NCI-H510A (cell line): Measurements from ENCODE around the gene CLASP1.
A peak's percentile ranks its signal among the peaks of the same experiment; 100 is the strongest.
"Not testable (repeated sequence)": the region's sequence is repeated elsewhere in the genome, so short reads cannot be mapped to it uniquely, and the experiment has no call there.

Experiments used
- DNase-seq: peaks from one replicate; lab custom pipeline; 2025; lab: John Stamatoyannopoulos, UW

Gene CLASP1

GRCh38 chr2:121662656-121663055 lies 13.4 kb upstream of the CLASP1 start:
- no peak for DNase-seq

GRCh38 chr2:121659933-121660332 lies 10.7 kb upstream of the CLASP1 start:
- no peak for DNase-seq

GRCh38 chr2:121658393-121658792 lies 9.1 kb upstream of the CLASP1 start:
- not testable (repeated sequence) for DNase-seq

DNA sequence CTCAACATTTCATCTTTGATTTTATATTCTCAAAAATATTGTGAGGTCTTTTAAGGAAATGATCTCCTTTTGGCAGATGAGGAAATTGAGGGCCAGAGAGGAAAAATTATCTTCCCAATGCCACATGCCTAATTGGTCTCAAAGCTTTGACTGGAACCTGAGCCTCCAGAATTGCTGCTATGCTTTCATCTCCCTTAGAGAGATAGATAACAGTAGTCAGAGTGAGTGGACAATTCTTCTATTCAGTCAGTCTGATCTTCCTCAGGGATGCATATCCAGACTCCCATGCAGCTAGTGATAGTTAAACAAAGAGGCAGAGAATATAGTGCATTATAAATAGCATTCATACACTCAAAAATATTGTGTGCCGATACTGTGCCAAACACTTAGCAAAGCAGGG lies 3.8 kb upstream of the CLASP1 start:
- no peak for DNase-seq

DNA sequence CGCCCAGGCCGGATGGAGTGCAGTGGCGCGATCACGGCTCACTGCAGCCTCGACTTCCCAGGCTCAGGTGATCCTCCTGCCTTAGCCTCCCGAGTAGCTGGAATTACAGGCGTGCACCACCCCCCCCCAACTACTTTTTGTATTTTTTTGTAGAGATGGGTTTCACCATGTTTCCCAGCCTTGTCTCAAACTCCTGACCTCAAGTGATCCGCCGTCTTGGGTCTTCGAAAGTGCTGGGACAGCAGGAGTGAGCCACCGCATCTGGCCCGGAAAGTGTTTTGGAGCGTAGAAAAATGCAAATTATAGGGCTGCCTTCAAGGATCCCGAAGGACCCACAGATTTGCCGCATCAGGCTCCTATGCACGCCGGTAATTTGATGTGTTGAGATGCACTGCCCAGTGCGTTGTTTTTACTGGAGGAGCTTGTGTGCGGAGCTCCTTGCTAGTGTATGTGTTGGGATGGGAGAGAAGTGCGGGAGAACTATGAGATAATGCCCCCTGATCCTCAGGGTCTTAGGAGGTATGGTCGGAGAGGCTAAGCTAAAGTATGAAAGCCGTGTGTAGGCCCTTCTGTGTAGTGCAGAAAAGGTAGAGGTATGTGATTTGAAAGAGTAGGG lies 1.2 kb upstream of the CLASP1 start:
- no peak for DNase-seq

- DNase-seq, result peak; percentile 96
Observed at GRCh38 chr2:121649596-121650314, 493 bp upstream of the CLASP1 start.

GRCh38 chr2:121648206-121649148 lies 785 bp downstream of the CLASP1 start:
- no peak for DNase-seq

GRCh38 chr2:121647396-121647795 lies 1.9 kb downstream of the CLASP1 start:
- no peak for DNase-seq

DNA sequence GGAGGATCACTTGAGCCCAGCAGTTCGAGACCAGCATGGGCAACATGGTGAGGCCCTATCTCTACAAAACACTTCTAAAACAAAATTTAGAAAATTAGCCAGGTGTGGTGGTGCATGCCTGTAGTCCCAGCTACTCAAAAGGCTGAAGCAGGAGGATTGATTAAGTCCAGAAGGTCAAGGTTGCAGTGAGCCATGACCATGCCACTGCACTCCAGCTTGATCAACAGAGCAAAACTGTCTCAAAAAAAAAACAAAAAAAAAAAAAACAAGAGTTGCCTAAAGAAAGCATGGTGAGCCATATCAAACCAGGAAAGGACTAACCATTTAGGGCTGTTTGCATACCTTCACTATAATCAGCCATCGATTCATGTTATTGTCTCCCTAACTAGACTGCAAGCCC lies 4.5 kb downstream of the CLASP1 start:
- DNase-seq, result no peak

DNA sequence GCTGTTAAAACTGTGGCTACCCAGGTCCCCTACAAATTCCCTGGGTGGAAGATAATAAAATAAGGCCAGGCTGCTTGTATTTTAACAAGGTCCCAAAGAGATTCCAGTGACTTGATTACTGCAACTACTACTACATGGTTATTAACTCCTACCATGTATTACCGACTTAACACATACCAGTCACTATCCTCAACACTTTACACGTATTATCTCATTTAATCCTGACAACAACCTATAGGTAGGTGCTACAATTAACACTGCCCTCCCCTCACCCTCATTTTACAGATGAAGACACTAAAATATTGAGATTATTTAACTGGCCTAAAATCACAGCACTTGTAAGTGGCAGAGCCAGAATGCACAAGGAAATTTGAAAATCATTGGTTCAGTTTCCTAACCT lies 5.4 kb downstream of the CLASP1 start:
- DNase-seq, result no peak

DNA sequence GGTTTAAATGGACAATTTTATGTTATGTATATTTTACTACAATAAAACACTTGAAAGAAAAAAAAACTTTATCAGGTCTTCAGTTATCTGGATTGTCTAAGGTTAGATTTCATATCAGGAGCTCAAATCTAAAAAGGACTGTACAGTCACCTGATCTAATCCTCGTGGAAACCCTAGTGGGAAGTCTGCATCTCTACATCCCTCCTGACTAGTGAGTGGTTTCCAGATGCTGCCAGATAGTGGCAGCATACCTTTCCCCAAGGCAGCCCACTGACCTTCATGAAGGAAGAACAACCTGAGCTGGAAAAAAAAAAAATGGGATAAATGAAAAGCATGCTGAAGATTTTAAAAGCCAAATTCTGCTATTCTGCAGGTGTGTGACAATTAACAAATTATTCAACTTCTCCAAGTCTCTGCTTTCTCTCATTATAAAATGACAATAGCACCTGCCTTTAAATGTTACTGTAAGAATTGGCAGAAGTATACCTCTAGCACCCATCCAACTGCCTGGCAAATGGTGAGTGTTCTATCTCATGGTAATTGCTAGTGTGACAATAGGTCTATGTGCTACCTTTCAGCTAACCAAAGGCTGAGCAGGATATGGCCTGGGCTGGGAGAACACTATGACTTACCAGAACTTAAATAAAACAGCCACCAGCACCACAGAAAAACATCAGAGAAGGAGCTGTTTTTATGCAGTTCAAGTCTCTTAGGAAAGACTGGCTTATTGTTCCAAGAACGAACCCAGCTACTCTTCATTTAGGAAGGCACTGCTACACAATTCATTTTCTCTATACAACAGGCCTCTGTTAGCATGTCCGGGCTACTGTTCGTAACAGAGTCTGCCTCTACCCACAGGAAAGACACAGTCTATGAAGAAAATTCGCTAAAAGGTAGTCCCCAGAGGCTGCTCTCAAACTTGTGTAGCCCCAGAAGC lies 8.6 kb downstream of the CLASP1 start:
- no peak for DNase-seq

- not testable (repeated sequence) for DNase-seq
Observed at GRCh38 chr2:121639846-121640245, 9.4 kb downstream of the CLASP1 start.

- no peak for DNase-seq
Observed at GRCh38 chr2:121638333-121638732, 10.9 kb downstream of the CLASP1 start.

DNA sequence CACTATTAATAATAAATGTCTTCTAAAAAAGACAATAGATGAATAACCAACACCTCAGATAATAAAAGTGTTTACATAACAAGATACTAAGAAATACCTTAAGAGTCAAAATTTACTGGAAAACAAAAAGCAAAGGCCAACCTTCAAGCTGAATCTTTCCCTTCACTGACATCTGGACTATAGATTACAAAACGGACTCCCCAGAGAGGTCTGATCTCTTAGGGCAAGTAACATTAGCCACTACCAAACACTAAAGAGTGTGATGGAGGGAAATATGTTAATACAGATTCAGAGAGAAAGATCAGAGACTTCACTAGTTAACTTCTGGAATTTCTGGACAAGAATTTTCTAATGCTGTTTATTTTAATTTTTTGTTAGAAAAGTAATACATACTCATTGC lies 13.9 kb downstream of the CLASP1 start:
- DNase-seq, result no peak

GRCh38 chr2:121634354-121635307 lies 14.6 kb downstream of the CLASP1 start:
- no peak for DNase-seq

DNA sequence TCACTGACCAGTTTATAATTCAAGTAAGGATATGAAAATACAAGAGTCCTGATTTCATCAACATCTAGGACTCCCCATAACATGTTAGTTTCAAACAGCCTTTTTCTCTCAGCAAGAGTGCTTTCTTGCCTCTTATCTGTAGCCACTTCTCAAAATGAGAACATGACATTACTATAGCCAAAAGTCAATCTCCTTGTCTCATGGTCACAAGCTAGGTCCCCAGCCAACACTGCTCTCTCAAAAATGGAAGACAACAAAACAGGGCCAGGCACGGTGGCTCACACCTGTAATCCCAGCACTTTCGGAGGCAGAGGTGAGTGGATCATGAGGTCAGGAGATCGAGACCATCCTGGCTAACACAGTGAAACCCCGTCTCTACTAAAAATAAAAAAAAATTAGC lies 15.8 kb downstream of the CLASP1 start:
- DNase-seq, result no peak

DNA sequence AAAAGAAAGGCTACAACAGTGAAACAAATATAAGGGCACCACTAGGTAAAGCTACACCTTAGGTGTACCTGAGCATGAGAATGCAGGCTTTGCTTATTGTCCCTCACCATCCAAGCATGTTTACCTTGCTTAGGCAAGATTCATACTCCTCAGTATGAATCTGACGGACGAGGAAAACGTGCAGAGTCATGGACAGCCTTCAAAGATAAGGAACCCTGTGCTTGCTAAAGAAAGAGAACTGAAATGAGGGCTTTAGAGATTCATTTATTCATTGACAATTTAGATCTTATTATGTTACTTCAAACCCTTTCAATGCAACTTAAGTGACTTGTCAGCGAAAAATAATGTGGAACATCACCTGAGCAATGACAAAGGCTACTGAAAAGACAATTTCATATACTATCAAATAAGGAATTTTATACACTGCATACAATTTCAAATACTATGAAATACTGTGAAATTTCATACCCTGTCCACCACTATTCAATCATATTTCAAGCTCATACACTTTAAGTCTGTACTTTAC lies 21.7 kb downstream of the CLASP1 start:
- no peak for DNase-seq

DNA sequence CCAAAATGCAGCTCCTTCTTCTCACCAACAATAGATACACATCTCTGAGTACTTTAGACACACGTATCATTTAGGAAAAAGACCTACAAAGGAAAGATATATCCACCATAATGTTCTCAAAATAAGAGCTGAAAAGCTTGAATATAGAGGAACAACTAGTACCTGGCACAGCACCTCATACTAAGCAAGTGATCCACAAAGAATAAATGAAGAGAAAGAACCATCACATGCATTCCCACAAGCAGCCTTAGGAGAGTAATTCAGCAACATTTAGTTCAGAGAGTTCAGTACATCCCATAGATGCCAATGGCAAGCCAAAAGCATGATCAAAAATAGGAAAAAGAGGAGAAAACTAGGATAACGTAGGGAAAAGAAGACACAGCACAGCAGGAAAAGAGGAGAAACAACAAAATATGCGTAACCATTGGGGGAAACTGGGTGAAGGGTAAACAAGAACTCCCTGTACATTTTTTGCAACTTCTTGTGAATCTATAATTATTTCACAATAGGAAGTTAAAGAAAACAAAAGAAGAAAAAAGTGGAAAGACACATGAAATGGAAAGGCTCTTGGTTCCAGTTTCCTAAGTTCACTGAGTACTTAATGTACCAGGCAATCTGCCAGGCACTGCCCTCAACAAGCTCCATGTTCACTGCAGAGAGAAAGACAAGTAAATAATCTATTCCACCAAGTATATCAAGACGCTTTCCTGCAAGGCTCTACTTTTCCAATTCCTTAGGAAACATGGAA lies 22.3 kb downstream of the CLASP1 start:
- DNase-seq, result no peak

- DNase-seq, result no peak
Observed at GRCh38 chr2:121625953-121626352, 23.3 kb downstream of the CLASP1 start.
